OCI-LY1 (cell line): ENCODE measurements around the gene NUBPL.
"Not testable (repeated sequence)": the region's sequence is repeated elsewhere in the genome, so short reads cannot be mapped to it uniquely, and the experiment has no call there.

Experiments
- CTCF ChIP-seq: fragments of 200-600 bp; sonication (generic), shearing (Covaris generic); IDR thresholded peaks from 2 replicates; pipeline ENCODE4 v1.5.1; 2017; ENCODE audit warnings: mild to moderate bottlenecking, antibody characterized with exemption, low read length, moderate library complexity, mixed read lengths
- EZH2 ChIP-seq: fragments of 200-600 bp; sonication (generic), shearing (Covaris generic); IDR thresholded peaks from 2 replicates; pipeline ENCODE4 v1.8.0; 2017; ENCODE audit warnings: borderline replicate concordance, mixed run types, mild to moderate bottlenecking, antibody characterized with exemption, low read length, moderate library complexity, mixed read lengths

- not testable (repeated sequence) for TF ChIP-seq CTCF, EZH2
Measured at GRCh38 chr14:31811693-31812628, 250.8 kb downstream of the NUBPL start.
